Measurements from ENCODE around the gene ABI3. TPM values are rescaled to one million over a fixed set of nuclear protein-coding genes. Genes with fewer than 3 reads are reported as not detected.
"Not testable (repeated sequence)": the region's sequence is repeated elsewhere in the genome, so short reads cannot be mapped to it uniquely, and the experiment has no call there.

ABI3 gene, protein sequence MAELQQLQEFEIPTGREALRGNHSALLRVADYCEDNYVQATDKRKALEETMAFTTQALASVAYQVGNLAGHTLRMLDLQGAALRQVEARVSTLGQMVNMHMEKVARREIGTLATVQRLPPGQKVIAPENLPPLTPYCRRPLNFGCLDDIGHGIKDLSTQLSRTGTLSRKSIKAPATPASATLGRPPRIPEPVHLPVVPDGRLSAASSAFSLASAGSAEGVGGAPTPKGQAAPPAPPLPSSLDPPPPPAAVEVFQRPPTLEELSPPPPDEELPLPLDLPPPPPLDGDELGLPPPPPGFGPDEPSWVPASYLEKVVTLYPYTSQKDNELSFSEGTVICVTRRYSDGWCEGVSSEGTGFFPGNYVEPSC
- total RNA-seq (3.1 TPM), polyA plus RNA-seq (ENCODE audit: insufficient read depth in 1 of 8, insufficient read length in 8 of 8, low replicate concordance in 1 of 8) (1 to 10 TPM; 3.8 to 5.9 (median 4.8) TPM)
- long read RNA-seq, donor 1, partial matches to known transcripts, result 0 of 1 reads
- long read RNA-seq, donor 1, other reads (novel, unspliced or antisense), result 0 of 1 reads
- long read RNA-seq, donor 2, result 0 reads
- long read RNA-seq, donor 3, partial matches to known transcripts, result 0 of 1 reads
- long read RNA-seq, donor 3, other reads (novel, unspliced or antisense), result 0 of 1 reads
- long read RNA-seq, donor 4, partial matches to known transcripts, result 0 of 1 reads
- long read RNA-seq, donor 4, other reads (novel, unspliced or antisense), result 0 of 1 reads
- long read RNA-seq, donor 5, result 0 reads
- long read RNA-seq, donor 6, partial matches to known transcripts, result 0 of 2 reads
- long read RNA-seq, donor 6, other reads (novel, unspliced or antisense), result 0 of 2 reads
- long read RNA-seq, donor 7, partial matches to known transcripts, result 0 of 1 reads
- long read RNA-seq, donor 7, other reads (novel, unspliced or antisense), result 0 of 1 reads
- long read RNA-seq, donor 8, result 0 reads
- long read RNA-seq, donor 9, result 0 reads
- long read RNA-seq, donor 10, partial matches to known transcripts, result 0 of 1 reads
- long read RNA-seq, donor 10, other reads (novel, unspliced or antisense), result 0 of 1 reads
- long read RNA-seq, donor 11, partial matches to known transcripts, result 0 of 2 reads
- long read RNA-seq, donor 11, other reads (novel, unspliced or antisense), result 0 of 2 reads

DNA sequence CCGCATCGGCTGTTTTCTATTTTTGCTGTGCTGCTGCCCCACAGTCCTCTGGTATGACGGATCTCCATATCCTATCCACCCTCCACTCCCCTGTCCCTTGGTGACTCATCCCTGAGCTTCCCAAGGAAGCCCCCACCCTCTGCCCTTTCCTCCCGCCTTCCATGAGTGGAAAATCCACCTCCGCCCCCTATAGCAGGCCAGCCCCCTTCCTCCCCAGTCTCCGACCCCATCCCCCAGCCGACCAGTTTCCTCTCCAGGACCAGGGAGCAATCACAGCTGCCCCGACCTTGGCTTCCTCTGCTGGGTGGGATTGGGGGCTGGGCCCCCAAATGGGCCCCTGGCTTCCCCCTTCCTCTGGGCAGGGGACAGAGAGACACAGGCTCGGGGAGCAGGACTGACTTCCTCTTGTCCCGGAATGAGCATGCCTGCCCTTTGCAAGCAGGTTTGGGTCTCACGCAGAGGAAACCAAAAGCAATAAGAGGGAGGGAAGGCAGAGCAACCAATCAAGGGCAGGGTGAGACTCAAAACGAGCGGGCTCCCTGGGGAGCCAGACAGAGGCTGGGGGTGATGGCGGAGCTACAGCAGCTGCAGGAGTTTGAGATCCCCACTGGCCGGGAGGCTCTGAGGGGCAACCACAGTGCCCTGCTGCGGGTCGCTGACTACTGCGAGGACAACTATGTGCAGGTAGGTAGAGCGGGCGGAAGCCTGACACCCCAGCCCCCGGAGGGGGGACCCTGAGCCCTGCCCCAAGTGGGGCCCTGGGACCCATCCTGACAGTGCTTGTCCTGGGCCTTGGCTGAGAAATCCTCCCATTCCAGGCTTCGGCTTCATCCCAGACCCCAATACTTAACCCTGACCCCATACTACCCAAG is at the start of gene ABI3, which contains the start of gene GNGT2:
ABI3 (plus strand) TSS at position 550 of the 872 bp plus-strand sequence; CDS start at position 568, 18 bp downstream.
GNGT2 (minus strand) TSS at position 417 of the 872 bp plus-strand sequence. CDS start 3,152 bp downstream, outside the sequence.
- WGBS (ENCODE audit: insufficient coverage), result 19% methylated on average over 22 of the region's 22 CpGs
- Histone ChIP-seq H3K27me3 (ENCODE audit: control insufficient read depth, insufficient read depth, low read length) (peaks cover 17% of the 10 kb centered on the region), H3K27ac (ENCODE audit: low read length) (peak within 1 kb of the TSS; percentile 68), H3K36me3 (ENCODE audit: control insufficient read depth, insufficient read depth, low read length) (no peaks in the 10 kb centered on the region), H3K9me3 (replicated peaks; ENCODE audit: control insufficient read depth, low read depth, low read length) (no peaks in the 10 kb centered on the region), H3K4me3 (ENCODE audit: low read length) (peak within 1 kb of the TSS; percentile 37), H3K4me1 (ENCODE audit: control insufficient read depth, insufficient read depth, low read length) (peaks cover 13% of the 10 kb centered on the region)
- peak; percentile 68 for DNase-seq

DNA sequence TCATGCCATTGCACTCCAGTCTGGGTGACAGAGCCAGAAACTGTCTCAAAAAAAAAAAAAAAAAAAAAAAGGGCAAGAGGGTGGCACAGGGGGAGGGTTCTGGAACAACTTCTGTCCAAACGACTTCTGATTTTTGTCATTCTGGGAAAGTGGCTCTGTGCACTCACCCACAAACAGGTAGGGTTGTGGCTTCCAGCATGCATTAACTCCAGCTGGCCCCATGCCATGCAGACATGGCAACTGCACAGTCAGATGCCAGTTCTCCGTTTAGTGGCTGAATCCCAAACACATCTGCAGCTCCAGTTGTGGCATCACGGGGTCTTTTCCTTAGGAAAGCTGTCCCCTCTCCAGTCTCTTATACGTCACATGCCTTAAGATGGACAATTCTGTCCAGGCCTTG is 47.6 kb upstream of the ABI3 start:
- no peaks in the 10 kb centered on the region for H3K4me1 ChIP-seq (ENCODE audit: control insufficient read depth, insufficient read depth, low read length)
- H3K27ac ChIP-seq (ENCODE audit: low read length), result no peak overlapping the region
- H3K27me3 ChIP-seq (ENCODE audit: control insufficient read depth, insufficient read depth, low read length), result peaks cover 22% of the 10 kb centered on the region
- H3K4me3 ChIP-seq (ENCODE audit: low read length), result no peak overlapping the region
- no peak for DNase-seq
- H3K9me3 ChIP-seq (replicated peaks; ENCODE audit: control insufficient read depth, low read depth, low read length), result no peaks in the 10 kb centered on the region
- WGBS (ENCODE audit: insufficient coverage), result 60% methylated on average over 3 of the region's 4 CpGs
- no peaks in the 10 kb centered on the region for H3K36me3 ChIP-seq (ENCODE audit: control insufficient read depth, insufficient read depth, low read length)

DNA sequence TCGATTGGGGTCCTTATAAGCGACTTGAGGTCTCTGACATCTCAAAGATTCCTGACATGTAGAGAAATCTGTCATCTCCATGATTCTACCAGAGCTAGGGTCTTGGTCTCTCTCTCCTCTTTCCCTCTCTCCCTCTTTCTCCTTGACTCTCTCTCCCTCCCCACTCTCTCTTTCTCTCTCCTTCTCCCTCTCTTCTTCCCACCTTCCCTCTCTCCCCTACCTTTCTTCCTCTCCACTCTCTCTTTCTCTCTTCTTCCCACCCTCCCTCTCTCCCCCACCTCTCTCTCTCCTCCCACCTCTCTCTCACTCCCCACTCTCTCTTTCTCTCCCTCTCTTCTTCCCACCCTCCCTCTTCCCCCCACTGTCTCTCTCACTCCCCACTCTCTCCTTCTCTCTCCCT is 45.4 kb upstream of the ABI3 start:
- no peak for DNase-seq
- H3K4me3 ChIP-seq (ENCODE audit: low read length), result no peak overlapping the region
- H3K9me3 ChIP-seq (replicated peaks; ENCODE audit: control insufficient read depth, low read depth, low read length), result no peaks in the 10 kb centered on the region
- peaks cover 23% of the 10 kb centered on the region for H3K27me3 ChIP-seq (ENCODE audit: control insufficient read depth, insufficient read depth, low read length)
- H3K36me3 ChIP-seq (ENCODE audit: control insufficient read depth, insufficient read depth, low read length), result no peaks in the 10 kb centered on the region
- H3K4me1 ChIP-seq (ENCODE audit: control insufficient read depth, insufficient read depth, low read length), result no peaks in the 10 kb centered on the region
- no peak overlapping the region for H3K27ac ChIP-seq (ENCODE audit: low read length)
- WGBS (ENCODE audit: insufficient coverage), result 85% methylated on average over 2 of the region's 2 CpGs

DNA sequence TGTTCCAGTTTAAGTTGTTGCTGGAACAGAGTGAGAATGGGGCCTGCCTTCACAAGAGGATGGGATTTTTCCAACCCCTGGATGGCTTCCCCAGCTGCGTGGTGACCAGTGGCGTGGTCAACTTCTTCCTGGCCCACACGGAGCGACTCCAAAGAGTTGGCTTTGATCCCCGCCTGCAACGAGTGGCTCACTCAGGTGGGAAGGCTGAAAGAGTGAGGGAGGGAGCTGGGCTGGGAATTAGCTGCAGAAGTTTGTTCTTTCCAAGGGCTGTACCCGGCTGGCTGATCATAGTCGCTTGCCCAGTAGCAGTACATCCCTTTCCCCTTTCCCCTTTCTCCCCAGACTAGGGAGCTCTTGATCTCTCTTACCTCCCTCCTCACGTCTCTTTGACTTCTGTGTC is 41.8 kb upstream of the ABI3 start:
- Histone ChIP-seq H3K36me3 (ENCODE audit: control insufficient read depth, insufficient read depth, low read length) (no peaks in the 10 kb centered on the region), H3K4me1 (ENCODE audit: control insufficient read depth, insufficient read depth, low read length) (no peaks in the 10 kb centered on the region), H3K9me3 (replicated peaks; ENCODE audit: control insufficient read depth, low read depth, low read length) (no peaks in the 10 kb centered on the region), H3K27me3 (ENCODE audit: control insufficient read depth, insufficient read depth, low read length) (peaks cover 24% of the 10 kb centered on the region), H3K27ac (ENCODE audit: low read length) (no peak overlapping the region), H3K4me3 (ENCODE audit: low read length) (no peak overlapping the region)
- no peak for DNase-seq
- 43% methylated on average over 9 of the region's 9 CpGs for WGBS (ENCODE audit: insufficient coverage)

DNA sequence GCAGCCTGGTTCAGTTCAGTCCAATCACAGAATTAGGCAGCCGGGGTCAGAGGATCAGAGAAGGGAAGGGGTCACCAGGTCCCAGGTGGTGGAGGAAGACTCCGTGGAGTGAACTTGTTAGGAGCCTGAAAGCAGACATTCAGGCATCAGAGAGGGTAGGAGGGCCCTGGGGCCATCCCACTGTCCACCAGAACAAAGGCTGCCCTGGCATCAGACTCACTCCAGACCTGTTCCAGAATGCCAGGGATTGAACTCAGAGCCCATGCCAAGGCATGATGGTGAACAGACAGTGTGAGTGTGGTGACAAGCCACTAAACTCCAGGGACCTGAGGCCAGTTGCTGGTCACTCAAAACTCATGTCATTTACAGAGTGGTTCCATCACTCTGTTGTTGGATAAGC is 40.3 kb upstream of the ABI3 start:
- no peaks in the 10 kb centered on the region for H3K4me1 ChIP-seq (ENCODE audit: control insufficient read depth, insufficient read depth, low read length)
- DNase-seq, result no peak
- no peak overlapping the region for H3K27ac ChIP-seq (ENCODE audit: low read length)
- 73% methylated on average over 2 of the region's 2 CpGs for WGBS (ENCODE audit: insufficient coverage)
- H3K36me3 ChIP-seq (ENCODE audit: control insufficient read depth, insufficient read depth, low read length), result no peaks in the 10 kb centered on the region
- H3K4me3 ChIP-seq (ENCODE audit: low read length), result no peak overlapping the region
- peaks cover 2% of the 10 kb centered on the region for H3K9me3 ChIP-seq (replicated peaks; ENCODE audit: control insufficient read depth, low read depth, low read length)
- H3K27me3 ChIP-seq (ENCODE audit: control insufficient read depth, insufficient read depth, low read length), result peaks cover 18% of the 10 kb centered on the region

DNA sequence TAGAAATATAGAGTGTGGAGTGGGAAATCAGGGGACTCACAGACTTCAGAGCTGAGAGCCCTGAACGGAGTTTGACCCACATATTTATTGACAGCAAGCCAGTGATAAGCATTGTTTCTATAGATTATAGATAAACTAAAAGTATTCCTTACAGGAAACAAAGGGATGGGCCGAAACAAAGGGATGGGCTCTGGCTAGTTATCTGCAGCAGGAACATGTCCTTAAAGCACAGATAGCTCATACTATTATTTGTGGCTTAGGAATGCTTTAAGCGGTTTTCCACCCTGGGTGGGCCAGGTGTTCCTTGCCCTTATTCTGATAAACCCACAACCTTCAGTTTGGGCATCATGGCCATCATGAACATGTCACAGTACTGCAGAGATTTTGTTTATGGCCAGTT is 39.8 kb upstream of the ABI3 start:
- not testable (repeated sequence) for H3K9me3 ChIP-seq (replicated peaks; ENCODE audit: control insufficient read depth, low read depth, low read length); DNase-seq; H3K27ac ChIP-seq (ENCODE audit: low read length); H3K4me1 ChIP-seq (ENCODE audit: control insufficient read depth, insufficient read depth, low read length); H3K36me3 ChIP-seq (ENCODE audit: control insufficient read depth, insufficient read depth, low read length); H3K4me3 ChIP-seq (ENCODE audit: low read length)
- H3K27me3 ChIP-seq (ENCODE audit: control insufficient read depth, insufficient read depth, low read length), result peaks cover 18% of the 10 kb centered on the region
- WGBS (ENCODE audit: insufficient coverage), result no CpG with 5 or more reads among the region's 3 CpGs

DNA sequence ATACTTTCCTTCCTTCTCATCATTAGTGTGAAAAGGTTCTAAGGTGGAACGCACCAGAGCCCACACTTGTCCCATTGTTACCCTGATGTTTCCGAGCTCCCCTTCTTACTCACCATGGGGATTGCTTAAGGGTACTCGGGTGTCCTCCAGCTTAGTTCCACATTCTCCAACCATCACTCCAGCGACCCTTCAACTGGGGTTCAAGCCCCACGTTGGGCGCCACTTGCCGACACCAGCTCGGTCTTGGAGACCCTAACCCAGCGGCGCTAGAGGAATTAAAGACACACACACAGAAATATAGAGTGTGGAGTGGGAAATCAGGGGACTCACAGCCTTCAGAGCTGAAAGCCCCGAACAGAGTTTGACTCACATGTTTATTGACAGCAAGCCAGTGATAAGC is 34.5 kb upstream of the ABI3 start:
- peaks cover 20% of the 10 kb centered on the region for H3K9me3 ChIP-seq (replicated peaks; ENCODE audit: control insufficient read depth, low read depth, low read length)
- WGBS (ENCODE audit: insufficient coverage), result 100% methylated on average over 1 of the region's 11 CpGs
- not testable (repeated sequence) for H3K27ac ChIP-seq (ENCODE audit: low read length); H3K27me3 ChIP-seq (ENCODE audit: control insufficient read depth, insufficient read depth, low read length); H3K36me3 ChIP-seq (ENCODE audit: control insufficient read depth, insufficient read depth, low read length); H3K4me3 ChIP-seq (ENCODE audit: low read length); DNase-seq; H3K4me1 ChIP-seq (ENCODE audit: control insufficient read depth, insufficient read depth, low read length)

DNA sequence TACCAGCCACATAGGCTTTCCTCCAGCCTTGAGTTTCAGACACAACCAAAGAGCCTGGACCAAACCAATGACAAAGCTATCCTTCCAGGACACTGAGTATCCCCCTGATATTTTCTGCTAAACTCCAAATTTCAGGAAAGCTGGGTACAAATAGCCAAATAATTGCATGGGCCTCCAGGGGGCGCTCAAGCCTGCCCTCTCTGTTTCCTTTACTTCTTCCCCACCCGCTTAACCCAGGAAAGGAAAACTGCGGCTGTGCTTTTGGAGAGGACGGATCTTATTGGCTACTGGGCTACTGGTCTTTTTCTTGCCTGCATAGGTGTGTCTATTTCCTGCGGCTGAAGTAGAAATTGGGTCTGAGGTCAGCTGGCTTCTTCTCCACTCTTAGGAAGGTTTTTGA is 30.2 kb upstream of the ABI3 start:
- no CpG with 5 or more reads among the region's 5 CpGs for WGBS (ENCODE audit: insufficient coverage)
- H3K4me3 ChIP-seq (ENCODE audit: low read length), result no peak overlapping the region
- H3K4me1 ChIP-seq (ENCODE audit: control insufficient read depth, insufficient read depth, low read length), result no peaks in the 10 kb centered on the region
- H3K27ac ChIP-seq (ENCODE audit: low read length), result no peak overlapping the region
- H3K27me3 ChIP-seq (ENCODE audit: control insufficient read depth, insufficient read depth, low read length), result no peaks in the 10 kb centered on the region
- H3K36me3 ChIP-seq (ENCODE audit: control insufficient read depth, insufficient read depth, low read length), result no peaks in the 10 kb centered on the region
- DNase-seq, result peak; percentile 54
- H3K9me3 ChIP-seq (replicated peaks; ENCODE audit: control insufficient read depth, low read depth, low read length), result peaks cover 21% of the 10 kb centered on the region

DNA sequence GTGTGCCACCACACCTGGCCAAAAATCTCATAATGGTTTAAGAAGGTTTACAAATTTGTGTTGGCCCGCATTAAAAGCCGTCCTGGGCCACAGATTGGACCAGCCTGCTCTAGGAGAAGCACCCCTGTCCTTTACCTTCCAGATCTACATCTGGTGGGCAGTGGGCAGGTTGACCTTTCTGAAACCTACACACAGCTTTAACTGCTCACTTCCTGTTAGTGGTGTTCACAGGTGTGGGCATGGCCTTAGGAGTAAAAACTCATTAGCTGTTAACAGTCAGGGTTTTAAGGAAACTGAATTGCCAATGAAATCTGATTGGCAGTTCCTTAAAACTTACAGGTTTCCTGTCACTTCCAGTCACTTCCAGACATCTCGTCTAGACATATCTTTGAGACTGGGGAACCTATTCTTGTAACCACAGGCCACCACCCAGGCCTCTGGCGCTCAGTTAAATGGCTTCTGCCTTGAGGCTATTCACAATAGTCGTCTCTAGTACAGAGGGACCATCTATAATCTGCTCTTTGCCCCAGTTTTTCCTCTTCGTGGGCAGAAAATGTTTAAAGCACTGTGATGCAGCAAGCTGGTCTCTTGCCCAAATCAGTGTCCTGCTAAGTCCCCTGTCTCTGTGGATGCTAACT is 29.4 kb upstream of the ABI3 start:
- Histone ChIP-seq H3K36me3 (ENCODE audit: control insufficient read depth, insufficient read depth, low read length) (no peaks in the 10 kb centered on the region), H3K4me1 (ENCODE audit: control insufficient read depth, insufficient read depth, low read length) (no peaks in the 10 kb centered on the region), H3K27ac (ENCODE audit: low read length) (no peak overlapping the region), H3K9me3 (replicated peaks; ENCODE audit: control insufficient read depth, low read depth, low read length) (peaks cover 15% of the 10 kb centered on the region), H3K27me3 (ENCODE audit: control insufficient read depth, insufficient read depth, low read length) (no peaks in the 10 kb centered on the region), H3K4me3 (ENCODE audit: low read length) (no peak overlapping the region)
- 63% methylated on average over 4 of the region's 6 CpGs for WGBS (ENCODE audit: insufficient coverage)
- no peak for DNase-seq

Measured in muscle of leg (tissue), 16 donors.